ENCODE results near the gene TOR1B.
A peak's percentile ranks its signal among the peaks of the same experiment; 100 is the strongest.

Gene TOR1B

DNA sequence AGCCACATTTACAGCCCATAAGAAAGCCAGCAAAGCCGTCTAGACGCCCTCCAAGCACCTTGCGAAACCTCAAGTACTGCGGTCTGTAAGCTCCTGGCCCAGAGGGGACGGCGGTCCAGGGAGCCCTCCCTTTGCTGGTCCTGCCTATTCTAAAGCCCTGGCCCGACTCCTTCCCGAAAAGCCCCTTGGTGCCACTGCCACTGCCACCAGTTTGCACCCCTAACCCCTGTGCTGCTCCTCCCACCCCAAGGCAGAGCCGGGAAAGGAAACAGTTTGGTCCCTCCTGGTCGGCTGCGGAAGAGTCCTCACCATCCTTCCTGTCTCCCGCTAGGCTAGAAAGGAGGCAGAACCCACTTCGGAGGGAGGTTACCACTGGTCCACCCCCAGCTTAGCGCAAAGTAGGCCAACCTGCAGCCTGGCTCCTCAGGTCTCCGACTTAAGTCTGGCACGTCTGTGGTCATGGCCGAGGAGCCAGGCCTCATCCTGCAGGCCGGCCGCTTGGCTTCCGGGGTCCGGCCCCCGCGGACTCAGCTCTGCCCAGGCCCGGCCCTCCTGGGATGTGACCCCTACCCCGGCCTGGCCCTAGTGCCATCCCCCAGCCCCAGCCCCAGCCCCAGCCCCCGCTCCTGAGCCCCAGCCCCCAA is 20.0 kb downstream of the TOR1B start:
- Histone ChIP-seq H3K4me3 (replicated peaks; ENCODE audit: insufficient read depth, low read length) (peak overlapping the region; percentile 67), H3K27ac (replicated peaks) (peak overlapping the region; percentile 55), H3K27me3 (ENCODE audit: insufficient read depth, poor library complexity, severe bottlenecking) (no peaks in the 10 kb centered on the region)
- DNase-seq (ENCODE audit: low read depth in 1 of 2, low spot score in 1 of 2): peak in 1 of 2 experiments; percentile 71
- no peak for TF ChIP-seq POLR2AphosphoS5 (IDR thresholded peaks at IDR 0.05; ENCODE audit: low read depth)
- no peak for TF ChIP-seq GABPA (IDR thresholded peaks at IDR 0.05; ENCODE audit: low read depth)
- no peak for TF ChIP-seq SPI1 (IDR thresholded peaks at IDR 0.05; ENCODE audit: borderline replicate concordance, low read depth)
- TF ChIP-seq, protein P1, sequence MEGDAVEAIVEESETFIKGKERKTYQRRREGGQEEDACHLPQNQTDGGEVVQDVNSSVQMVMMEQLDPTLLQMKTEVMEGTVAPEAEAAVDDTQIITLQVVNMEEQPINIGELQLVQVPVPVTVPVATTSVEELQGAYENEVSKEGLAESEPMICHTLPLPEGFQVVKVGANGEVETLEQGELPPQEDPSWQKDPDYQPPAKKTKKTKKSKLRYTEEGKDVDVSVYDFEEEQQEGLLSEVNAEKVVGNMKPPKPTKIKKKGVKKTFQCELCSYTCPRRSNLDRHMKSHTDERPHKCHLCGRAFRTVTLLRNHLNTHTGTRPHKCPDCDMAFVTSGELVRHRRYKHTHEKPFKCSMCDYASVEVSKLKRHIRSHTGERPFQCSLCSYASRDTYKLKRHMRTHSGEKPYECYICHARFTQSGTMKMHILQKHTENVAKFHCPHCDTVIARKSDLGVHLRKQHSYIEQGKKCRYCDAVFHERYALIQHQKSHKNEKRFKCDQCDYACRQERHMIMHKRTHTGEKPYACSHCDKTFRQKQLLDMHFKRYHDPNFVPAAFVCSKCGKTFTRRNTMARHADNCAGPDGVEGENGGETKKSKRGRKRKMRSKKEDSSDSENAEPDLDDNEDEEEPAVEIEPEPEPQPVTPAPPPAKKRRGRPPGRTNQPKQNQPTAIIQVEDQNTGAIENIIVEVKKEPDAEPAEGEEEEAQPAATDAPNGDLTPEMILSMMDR (IDR thresholded peaks at IDR 0.05; ENCODE audit: insufficient read depth, low read length): no peak
- TF ChIP-seq, protein P2, sequence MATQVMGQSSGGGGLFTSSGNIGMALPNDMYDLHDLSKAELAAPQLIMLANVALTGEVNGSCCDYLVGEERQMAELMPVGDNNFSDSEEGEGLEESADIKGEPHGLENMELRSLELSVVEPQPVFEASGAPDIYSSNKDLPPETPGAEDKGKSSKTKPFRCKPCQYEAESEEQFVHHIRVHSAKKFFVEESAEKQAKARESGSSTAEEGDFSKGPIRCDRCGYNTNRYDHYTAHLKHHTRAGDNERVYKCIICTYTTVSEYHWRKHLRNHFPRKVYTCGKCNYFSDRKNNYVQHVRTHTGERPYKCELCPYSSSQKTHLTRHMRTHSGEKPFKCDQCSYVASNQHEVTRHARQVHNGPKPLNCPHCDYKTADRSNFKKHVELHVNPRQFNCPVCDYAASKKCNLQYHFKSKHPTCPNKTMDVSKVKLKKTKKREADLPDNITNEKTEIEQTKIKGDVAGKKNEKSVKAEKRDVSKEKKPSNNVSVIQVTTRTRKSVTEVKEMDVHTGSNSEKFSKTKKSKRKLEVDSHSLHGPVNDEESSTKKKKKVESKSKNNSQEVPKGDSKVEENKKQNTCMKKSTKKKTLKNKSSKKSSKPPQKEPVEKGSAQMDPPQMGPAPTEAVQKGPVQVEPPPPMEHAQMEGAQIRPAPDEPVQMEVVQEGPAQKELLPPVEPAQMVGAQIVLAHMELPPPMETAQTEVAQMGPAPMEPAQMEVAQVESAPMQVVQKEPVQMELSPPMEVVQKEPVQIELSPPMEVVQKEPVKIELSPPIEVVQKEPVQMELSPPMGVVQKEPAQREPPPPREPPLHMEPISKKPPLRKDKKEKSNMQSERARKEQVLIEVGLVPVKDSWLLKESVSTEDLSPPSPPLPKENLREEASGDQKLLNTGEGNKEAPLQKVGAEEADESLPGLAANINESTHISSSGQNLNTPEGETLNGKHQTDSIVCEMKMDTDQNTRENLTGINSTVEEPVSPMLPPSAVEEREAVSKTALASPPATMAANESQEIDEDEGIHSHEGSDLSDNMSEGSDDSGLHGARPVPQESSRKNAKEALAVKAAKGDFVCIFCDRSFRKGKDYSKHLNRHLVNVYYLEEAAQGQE (IDR thresholded peaks at IDR 0.05; ENCODE audit: insufficient replicate concordance, low read depth): no peak

DNA sequence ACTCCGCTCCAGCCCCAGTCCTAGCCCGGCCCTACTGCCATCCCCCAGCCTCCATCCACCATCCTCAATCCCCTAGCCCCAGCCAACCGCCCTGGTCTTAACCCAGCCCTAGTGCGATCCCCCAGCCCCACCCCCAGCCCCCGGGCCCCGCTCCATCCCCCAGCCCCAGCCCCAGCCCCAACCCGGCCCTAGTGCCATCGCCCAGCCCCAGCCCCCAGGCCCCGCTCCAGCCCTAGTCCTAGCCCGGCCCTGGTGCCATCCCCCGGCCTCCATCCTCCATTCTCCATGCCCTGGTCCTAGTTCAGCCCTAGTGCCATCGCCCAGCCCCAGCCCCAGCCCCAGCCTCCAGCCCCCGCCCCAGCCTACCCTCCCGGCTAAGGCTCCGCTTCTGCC is 20.6 kb downstream of the TOR1B start:
- H3K27ac ChIP-seq (replicated peaks): peak overlapping the region; percentile 95
- DNase-seq (ENCODE audit: low read depth in 1 of 2, low spot score in 1 of 2): no peak
- H3K4me3 ChIP-seq (replicated peaks; ENCODE audit: insufficient read depth, low read length): peak overlapping the region; percentile 67
- TF ChIP-seq SPI1 (IDR thresholded peaks at IDR 0.05; ENCODE audit: borderline replicate concordance, low read depth) (no peak), GABPA (IDR thresholded peaks at IDR 0.05; ENCODE audit: low read depth) (no peak), POLR2AphosphoS5 (IDR thresholded peaks at IDR 0.05; ENCODE audit: low read depth) (no peak)
- TF ChIP-seq, protein P2 (IDR thresholded peaks at IDR 0.05; ENCODE audit: insufficient replicate concordance, low read depth): no peak
- TF ChIP-seq, protein P1 (IDR thresholded peaks at IDR 0.05; ENCODE audit: insufficient read depth, low read length): no peak
- no peaks in the 10 kb centered on the region for H3K27me3 ChIP-seq (ENCODE audit: insufficient read depth, poor library complexity, severe bottlenecking)

DNA sequence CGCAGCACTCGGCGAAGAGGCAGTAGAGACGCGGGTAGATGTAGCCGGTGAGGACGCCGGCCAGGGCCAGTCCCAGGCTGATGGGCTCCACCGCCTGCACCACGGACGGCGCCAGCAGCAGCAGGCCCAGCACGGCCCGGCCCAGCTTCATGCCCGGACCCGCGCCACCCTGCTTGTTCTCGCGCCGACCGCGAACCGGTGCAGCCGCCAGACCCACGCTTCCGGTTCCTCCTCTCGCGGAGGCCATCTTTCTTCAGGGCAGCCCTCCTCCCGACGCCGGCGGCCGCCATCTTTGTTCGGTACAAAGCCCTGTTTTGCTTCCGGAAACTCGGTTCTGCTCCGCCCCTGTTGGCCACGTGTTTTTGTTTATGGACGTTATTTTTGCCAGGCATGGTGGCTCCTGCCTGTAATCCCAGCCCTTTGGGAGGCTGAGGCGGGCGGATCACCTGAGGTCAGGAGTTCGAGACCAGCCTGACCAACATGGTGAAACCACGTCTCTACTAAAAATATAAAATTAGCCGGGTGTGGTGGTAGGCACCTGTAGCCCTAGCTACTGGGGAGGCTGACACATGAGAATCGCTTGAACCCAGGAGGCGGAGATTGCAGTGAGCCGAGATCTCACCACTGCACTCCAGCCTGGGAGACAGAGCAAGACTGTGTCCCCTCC is 21.1 kb downstream of the TOR1B start, which contains the start of gene TOR1A:
TSS of gene TOR1A (minus strand) at position 202 of the 667 bp plus-strand sequence. CDS start at position 151, 51 bp downstream.
- Histone ChIP-seq H3K27ac (replicated peaks) (peak within 1 kb of the TSS; percentile 95), H3K27me3 (ENCODE audit: insufficient read depth, poor library complexity, severe bottlenecking) (no peaks in the 10 kb centered on the region)

More for the DNA sequence above, 21.1 kb downstream of the TOR1B start, which contains the start of gene TOR1A:
- DNase-seq (ENCODE audit: low read depth in 1 of 2, low spot score in 1 of 2): peak; percentile 90 to 96
- TF ChIP-seq, protein P2 (IDR thresholded peaks at IDR 0.05; ENCODE audit: insufficient replicate concordance, low read depth): peak; percentile 38
- peak; percentile 39; the same call in 1 of the 2 replicates for TF ChIP-seq SPI1 (IDR thresholded peaks at IDR 0.05; ENCODE audit: borderline replicate concordance, low read depth)
- TF ChIP-seq, protein P1 (IDR thresholded peaks at IDR 0.05; ENCODE audit: insufficient read depth, low read length): no peak
- TF ChIP-seq GABPA (IDR thresholded peaks at IDR 0.05; ENCODE audit: low read depth): peak; percentile 83
- peak; percentile 85 for TF ChIP-seq POLR2AphosphoS5 (IDR thresholded peaks at IDR 0.05; ENCODE audit: low read depth)
- H3K4me3 ChIP-seq (replicated peaks; ENCODE audit: insufficient read depth, low read length): peak within 1 kb of the TSS; percentile 67

Data from HL-60 (cell line).